Ishikawa (cell line): ENCODE results near the gene WBP2.

Experiments used
- CEBPB ChIP-seq: IDR thresholded peaks from 2 replicates; pipeline ENCODE4 v1.6.1; 2012
- CREB1 ChIP-seq: IDR thresholded peaks from 2 replicates; pipeline ENCODE4 v1.6.1; 2012; ENCODE audit warnings: low read depth
- EGR1 ChIP-seq: IDR thresholded peaks from 2 replicates; pipeline ENCODE4 v1.6.1; 2012
- EP300 ChIP-seq: IDR thresholded peaks from 2 replicates; pipeline ENCODE4 v1.6.1; 2012; ENCODE audit warnings: borderline replicate concordance
- FOXM1 ChIP-seq: IDR thresholded peaks from 2 replicates; pipeline ENCODE4 v1.6.1; 2012; ENCODE audit warnings: low read depth, borderline replicate concordance
- MAX ChIP-seq: IDR thresholded peaks from 2 replicates; pipeline ENCODE4 v1.6.1; 2012
- NFIC ChIP-seq: IDR thresholded peaks from 2 replicates; pipeline ENCODE4 v1.6.1; 2012
- RAD21 ChIP-seq: IDR thresholded peaks from 2 replicates; pipeline ENCODE4 v1.6.1; 2012; ENCODE audit warnings: low read depth
- REST ChIP-seq: IDR thresholded peaks from 2 replicates; pipeline ENCODE4 v1.6.1; 2012; ENCODE audit warnings: low read depth, mild to moderate bottlenecking
- TAF1 ChIP-seq: IDR thresholded peaks from 2 replicates; pipeline ENCODE4 v1.6.1; 2012; ENCODE audit warnings: low read depth, mild to moderate bottlenecking
- TCF12 ChIP-seq: IDR thresholded peaks from 2 replicates; pipeline ENCODE4 v1.6.1; 2012; ENCODE audit warnings: low read depth
- TEAD4 ChIP-seq: IDR thresholded peaks from 2 replicates; pipeline ENCODE4 v1.6.1; 2012
- USF1 ChIP-seq: IDR thresholded peaks from 2 replicates; pipeline ENCODE4 v1.6.1; 2012
- YY1 ChIP-seq: IDR thresholded peaks from 2 replicates; pipeline ENCODE4 v1.6.1; 2012; ENCODE audit warnings: low read depth
- ZBTB7A ChIP-seq: IDR thresholded peaks from 2 replicates; pipeline ENCODE4 v1.6.1; 2012; ENCODE audit warnings: low read depth

Gene WBP2

GRCh38 chr17:75885431-75885830 lies 30.3 kb upstream of the WBP2 start:
- TF ChIP-seq MAX = no peak
- TF ChIP-seq EP300 = no peak
- TF ChIP-seq REST = no peak
- TF ChIP-seq FOXM1 = no peak
- TF ChIP-seq ZBTB7A = no peak
- TF ChIP-seq TEAD4 = no peak
- TF ChIP-seq YY1 = no peak
- TF ChIP-seq NFIC = no peak
- no peak for TF ChIP-seq CREB1
- TF ChIP-seq EGR1 = no peak
- no peak for TF ChIP-seq TAF1
- no peak for TF ChIP-seq CEBPB
- TF ChIP-seq TCF12 = no peak

GRCh38 chr17:75881678-75882454 lies 26.7 kb upstream of the WBP2 start:
- TF ChIP-seq YY1 = no peak

- TF ChIP-seq CREB1 (no peak), ZBTB7A (no peak), TAF1 (no peak), FOXM1 (no peak), MAX (no peak), USF1 (no peak), REST (no peak), EGR1 (no peak), EP300 (no peak), TCF12 (no peak)
Measured at GRCh38 chr17:75880266-75880665, 25.1 kb upstream of the WBP2 start.

GRCh38 chr17:75878174-75878998 lies 23.3 kb upstream of the WBP2 start, which contains the start of gene TRIM47:
TRIM47 (minus strand) TSS chr17:75878581; CDS start chr17:75878548, 33 bp downstream.
- no peak; the same call in 1 of the 2 replicates for TF ChIP-seq YY1
- TF ChIP-seq TCF12 = no peak
- TF ChIP-seq ZBTB7A = peak; percentile 94; the same call in 1 of the 2 replicates
- TF ChIP-seq USF1 = no peak; the same call in 1 of the 2 replicates
- TF ChIP-seq MAX = peak; percentile 76
- 0 out of 2 replicates have a peak, but pooled peaks have one; percentile 12 for TF ChIP-seq EP300
- TF ChIP-seq CEBPB = no peak
- no peak; the same call in 1 of the 2 replicates for TF ChIP-seq NFIC
- TF ChIP-seq TAF1 = no peak; the same call in 1 of the 2 replicates
- TF ChIP-seq TEAD4 = 0 out of 2 replicates have a peak, but pooled peaks have one; percentile 14

- TF ChIP-seq NFIC (no peak), YY1 (peak; percentile 71; the same call in 1 of the 2 replicates), MAX (peak; percentile 90), USF1 (peak; percentile 40; the same call in 1 of the 2 replicates), RAD21 (peak; percentile 23; the same call in 1 of the 2 replicates), TEAD4 (no peak), TCF12 (no peak), REST (no peak)
Measured at GRCh38 chr17:75877752-75878173, 22.6 kb upstream of the WBP2 start.
